ENCODE results near the gene PTPRG. TPM values are rescaled to one million over a fixed set of nuclear protein-coding genes. Genes with fewer than 3 reads are reported as not detected.

The PTPRG gene
- polyA plus RNA-seq, 3 donors: not detected

DNA sequence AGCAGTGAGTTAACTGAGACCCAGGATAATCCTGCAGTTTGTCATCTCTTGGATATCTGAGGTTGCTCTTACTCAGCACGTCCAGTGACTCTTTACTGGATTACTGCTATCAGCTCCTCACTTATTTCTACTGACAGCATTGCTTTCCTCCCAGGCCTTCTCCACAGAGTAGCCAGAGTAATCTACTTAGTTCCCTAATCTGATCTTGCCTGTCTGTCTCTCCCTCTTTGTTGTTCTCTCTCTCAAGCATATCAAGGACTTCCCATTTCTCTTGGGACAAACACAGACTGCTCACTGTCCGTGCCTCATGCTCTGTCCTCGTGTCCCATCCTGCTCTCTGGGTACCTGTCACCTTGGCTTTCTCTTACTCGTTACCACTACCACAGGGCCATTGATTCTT lies 435.7 kb downstream of the PTPRG start:
- H3K27ac Mint-ChIP-seq: no peak overlapping the region

DNA sequence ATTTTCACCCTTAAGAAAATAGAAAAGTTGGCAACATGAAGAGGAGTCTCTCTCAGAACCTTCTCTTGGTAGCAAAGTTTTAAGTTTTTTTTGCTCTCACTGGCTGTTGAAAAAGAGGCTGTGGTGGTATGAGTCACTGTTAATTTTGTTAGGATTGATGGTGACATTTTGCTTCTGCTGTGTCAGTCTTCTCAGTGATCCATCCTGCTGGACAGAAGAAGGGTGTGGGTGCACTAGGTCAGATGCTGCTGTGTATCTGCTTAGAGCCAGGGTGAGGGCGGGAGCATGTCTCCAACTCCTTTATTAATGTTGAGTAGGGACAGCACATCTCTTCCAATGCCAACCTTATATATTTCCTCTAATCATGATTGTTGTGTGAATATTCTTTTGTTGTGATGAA lies 442.5 kb downstream of the PTPRG start:
- no peaks in the 10 kb centered on the region for H3K4me1 Mint-ChIP-seq
- Histone ChIP-seq H4K20me1 (ENCODE audit: insufficient read depth, low read length) (no peaks in the 10 kb centered on the region), H3K79me2 (ENCODE audit: insufficient read depth, low read length) (no peaks in the 10 kb centered on the region), H3K27me3 (ENCODE audit: control insufficient read depth in 2 of 2, insufficient read depth in 2 of 2, low read length in 2 of 2) (no peaks in the 10 kb centered on the region), H3K4me3 (replicated peaks in 1 of 3; ENCODE audit: low read depth in 2 of 3, low read length in 3 of 3) (no peak overlapping the region), H3K4me2 (replicated peaks; ENCODE audit: extremely low read depth, low read length, poor library complexity, severe bottlenecking) (no peak overlapping the region), H3K9me3 (replicated peaks in 1 of 2; ENCODE audit: control insufficient read depth in 1 of 2, insufficient read depth in 1 of 2, low read length in 2 of 2) (peaks cover 0 to 5% of the 10 kb centered on the region in 2 donors), H3K27ac (ENCODE audit: low read depth in 1 of 2, low read length in 2 of 2) (no peak overlapping the region), H3K4me1 (ENCODE audit: control insufficient read depth in 1 of 2, insufficient read depth in 2 of 2, low read length in 2 of 2) (no peaks in the 10 kb centered on the region), H2AFZ (ENCODE audit: insufficient read depth, low read depth, low read length, poor library complexity, severe bottlenecking) (no peak overlapping the region), H3K36me3 (replicated peaks in 1 of 2; ENCODE audit: control insufficient read depth in 1 of 2, insufficient read depth in 2 of 2, low read length in 2 of 2) (no peaks in the 10 kb centered on the region), H3K9ac (ENCODE audit: insufficient read depth, low read length, poor library complexity, severe bottlenecking) (no peak overlapping the region)
- H3K27me3 Mint-ChIP-seq (ENCODE audit: low read depth in 3 of 3): no peaks in the 10 kb centered on the region
- H3K4me3 Mint-ChIP-seq: no peak overlapping the region
- WGBS (ENCODE audit: insufficient coverage): no CpG with 5 or more reads among the region's 1 CpG
- H3K36me3 Mint-ChIP-seq: no peaks in the 10 kb centered on the region
- DNase-seq: no peak
- peaks cover 1 to 7% (median 3%) of the 10 kb centered on the region in 7 donors for H3K9me3 Mint-ChIP-seq
- TF ChIP-seq CTCF (IDR thresholded peaks at IDR 0.05): no peak
- H3K27ac Mint-ChIP-seq: no peak overlapping the region
- intact Hi-C loops (cut with micrococcal nuclease): no loop called here

More for the DNA sequence above, 435.7 kb downstream of the PTPRG start:
- intact Hi-C loops (cut with micrococcal nuclease): no loop called here
- peaks cover 0 to 5% of the 10 kb centered on the region in 2 donors for H3K9me3 ChIP-seq (replicated peaks in 1 of 2; ENCODE audit: control insufficient read depth in 1 of 2, insufficient read depth in 1 of 2, low read length in 2 of 2)
- H3K27me3 Mint-ChIP-seq (ENCODE audit: low read depth in 3 of 3): no peaks in the 10 kb centered on the region
- H3K27me3 ChIP-seq (ENCODE audit: control insufficient read depth in 2 of 2, insufficient read depth in 2 of 2, low read length in 2 of 2): no peaks in the 10 kb centered on the region
- no peaks in the 10 kb centered on the region for H4K20me1 ChIP-seq (ENCODE audit: insufficient read depth, low read length)
- no peaks in the 10 kb centered on the region for H3K4me1 ChIP-seq (ENCODE audit: control insufficient read depth in 1 of 2, insufficient read depth in 2 of 2, low read length in 2 of 2)
- H2AFZ ChIP-seq (ENCODE audit: insufficient read depth, low read depth, low read length, poor library complexity, severe bottlenecking): no peak overlapping the region
- H3K9me3 Mint-ChIP-seq: peaks cover 4 to 7% (median 6%) of the 10 kb centered on the region in 7 donors
- no peak overlapping the region for H3K4me3 ChIP-seq (replicated peaks in 1 of 3; ENCODE audit: low read depth in 2 of 3, low read length in 3 of 3)
- no peaks in the 10 kb centered on the region for H3K4me1 Mint-ChIP-seq
- H3K36me3 ChIP-seq (replicated peaks in 1 of 2; ENCODE audit: control insufficient read depth in 1 of 2, insufficient read depth in 2 of 2, low read length in 2 of 2): no peaks in the 10 kb centered on the region
- H3K27ac ChIP-seq (ENCODE audit: low read depth in 1 of 2, low read length in 2 of 2): no peak overlapping the region
- H3K9ac ChIP-seq (ENCODE audit: insufficient read depth, low read length, poor library complexity, severe bottlenecking): no peak overlapping the region
- no peaks in the 10 kb centered on the region for H3K79me2 ChIP-seq (ENCODE audit: insufficient read depth, low read length)
- H3K4me2 ChIP-seq (replicated peaks; ENCODE audit: extremely low read depth, low read length, poor library complexity, severe bottlenecking): no peak overlapping the region
- TF ChIP-seq CTCF (IDR thresholded peaks at IDR 0.05): no peak
- 84% methylated on average over 4 of the region's 4 CpGs for WGBS (ENCODE audit: insufficient coverage)
- no peak overlapping the region for H3K4me3 Mint-ChIP-seq
- H3K36me3 Mint-ChIP-seq: no peaks in the 10 kb centered on the region
- no peak for DNase-seq
